Stimulated activated CD4-positive, alpha-beta T cell treated with anti-CD3 and anti-CD28 coated beads, TNF-alpha, amount 100 ng/mL, for 4 hours (primary cell): Measurements from ENCODE around the gene FILIP1L.
"Not testable (repeated sequence)": the region's sequence is repeated elsewhere in the genome, so short reads cannot be mapped to it uniquely, and the experiment has no call there.

Source experiments
- DNase-seq, 3 experiments: peaks; one replicate each; pipeline ENCODE4 v3.0.0-alpha.2; 2020; ENCODE audit warnings: low read depth in 3 of 3

The FILIP1L gene

DNA sequence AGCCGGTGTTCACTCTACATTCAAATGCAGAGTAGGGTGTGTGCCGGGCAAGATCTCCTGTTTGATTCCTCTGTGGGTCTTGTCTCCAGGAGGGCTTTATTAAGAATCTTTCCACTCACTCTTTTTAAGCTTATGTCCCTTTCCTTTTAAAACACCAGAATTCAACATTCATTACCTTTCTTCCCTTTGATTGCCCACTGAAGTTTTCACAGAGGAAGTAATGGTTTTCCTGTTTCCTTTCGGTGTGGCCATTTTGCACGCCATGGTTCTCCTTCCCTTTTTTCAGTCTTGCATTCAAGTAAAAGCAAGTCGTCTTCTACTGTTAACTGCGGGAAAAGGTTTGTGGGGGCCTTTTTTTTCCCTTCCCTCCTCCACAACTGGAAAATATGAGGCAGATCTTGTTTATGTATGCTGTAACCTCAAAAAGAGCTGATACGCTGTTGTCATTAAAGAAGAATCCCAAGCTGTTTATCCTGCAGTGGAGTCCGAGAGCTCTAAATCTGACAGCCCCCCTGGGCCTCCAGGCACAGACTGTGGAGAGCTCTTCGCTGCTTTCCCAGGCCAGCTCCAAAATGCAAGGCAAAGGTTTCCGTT is 40.5 kb downstream of the FILIP1L start:
- no peak for DNase-seq

DNA sequence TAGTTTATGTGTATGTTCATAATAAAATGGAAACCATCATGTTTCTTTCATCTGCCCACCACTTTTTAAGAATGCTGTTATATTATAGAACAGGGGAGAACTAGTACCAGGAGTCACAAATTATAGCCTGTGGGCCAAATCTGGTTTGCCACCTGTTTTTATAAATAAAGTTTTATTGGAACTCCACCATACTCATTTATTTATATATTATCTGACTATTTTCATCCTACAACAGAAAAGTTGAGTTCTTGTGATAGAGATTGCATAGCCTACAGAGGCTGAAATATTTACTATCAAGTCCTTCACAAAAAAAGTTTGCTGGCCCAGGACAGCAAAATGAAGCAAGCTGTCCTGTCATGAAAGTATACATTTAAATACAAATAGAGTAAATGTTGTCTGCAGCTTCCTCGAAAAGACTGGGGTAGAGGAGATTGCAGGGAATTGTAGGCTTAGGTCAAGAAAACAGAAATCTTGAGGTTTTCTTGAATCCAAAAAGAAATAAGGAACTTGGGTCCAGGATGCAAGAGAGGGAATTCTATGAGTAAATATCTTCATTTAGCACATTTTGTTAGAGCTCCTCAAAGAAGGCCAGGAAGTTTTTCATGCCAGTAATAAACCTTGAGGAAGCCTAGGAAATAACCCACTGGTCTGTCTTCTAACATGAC is 41.1 kb downstream of the FILIP1L start:
- no peak for DNase-seq

DNA sequence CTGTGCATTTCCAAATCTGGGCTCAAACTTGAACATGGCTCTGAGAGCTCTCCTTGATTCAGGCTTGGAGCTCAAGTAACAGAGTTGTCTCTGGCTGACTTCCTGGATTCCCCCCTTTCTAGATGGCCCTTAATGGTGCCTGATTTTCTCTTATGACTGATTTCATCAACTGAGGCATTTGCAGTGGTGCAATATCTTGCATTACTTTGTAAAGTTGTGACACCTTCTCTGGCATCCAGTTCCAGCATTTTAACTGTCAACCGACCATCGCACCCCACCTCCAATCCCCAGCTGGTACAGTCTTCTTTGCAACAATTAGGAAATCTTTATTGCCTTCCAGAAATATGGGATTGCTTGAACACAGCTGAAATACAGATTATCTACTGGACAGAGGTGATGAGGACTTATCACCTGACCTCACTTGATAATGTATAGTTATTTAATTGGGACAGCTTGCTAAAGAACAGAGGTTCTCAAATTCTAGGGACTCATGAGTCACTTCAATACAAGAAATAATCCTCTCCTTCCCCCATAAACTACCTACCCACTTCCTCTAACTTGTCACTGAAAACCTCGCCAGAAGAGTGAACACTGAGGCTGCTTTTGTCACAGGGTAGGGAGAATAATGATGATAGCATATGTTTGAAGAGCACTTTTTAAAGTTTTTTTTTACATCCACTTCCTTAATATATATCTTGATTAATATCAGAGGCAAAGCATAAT is 41.8 kb downstream of the FILIP1L start:
- no peak for DNase-seq

DNA sequence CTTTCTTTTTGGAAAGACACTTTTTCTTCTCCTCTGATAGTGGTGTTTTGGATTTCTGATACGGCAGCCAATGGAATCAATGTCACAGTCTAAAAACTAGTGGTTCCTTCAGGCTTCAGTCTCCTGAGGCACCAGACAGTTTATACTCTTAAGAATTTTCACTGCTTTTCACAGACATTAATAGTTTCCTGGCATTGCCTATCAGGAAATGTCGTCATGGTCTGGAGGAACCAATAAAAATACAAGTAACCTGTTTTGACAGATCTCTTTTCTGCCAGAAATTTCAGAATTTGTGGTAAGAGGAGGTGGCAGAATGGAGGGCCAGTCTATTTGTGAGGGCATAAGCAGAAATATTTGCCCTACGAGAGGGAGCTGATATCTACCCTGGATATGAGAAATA is 44.8 kb downstream of the FILIP1L start:
- DNase-seq = no peak

DNA sequence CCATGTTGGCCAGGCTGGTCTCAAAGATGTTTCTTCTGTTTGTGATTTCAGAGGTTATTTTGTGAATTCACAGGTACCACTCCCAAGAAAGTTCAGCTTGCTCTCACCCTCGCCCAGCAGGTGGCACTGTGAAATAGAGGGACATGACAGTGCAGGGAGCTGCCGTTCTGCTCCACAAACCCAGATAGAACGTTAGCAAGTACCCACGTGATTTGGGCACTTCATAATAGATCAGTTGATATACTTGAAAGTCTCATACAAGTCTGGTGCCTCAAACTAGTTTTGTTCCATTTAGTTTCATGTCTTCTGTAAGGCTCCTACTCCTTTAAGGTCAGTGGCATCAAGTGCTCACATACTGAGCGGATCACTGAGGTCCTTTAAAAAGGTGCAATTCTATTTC is 45.5 kb downstream of the FILIP1L start:
- peak; percentile 47 to 59 (median 49) for DNase-seq

DNA sequence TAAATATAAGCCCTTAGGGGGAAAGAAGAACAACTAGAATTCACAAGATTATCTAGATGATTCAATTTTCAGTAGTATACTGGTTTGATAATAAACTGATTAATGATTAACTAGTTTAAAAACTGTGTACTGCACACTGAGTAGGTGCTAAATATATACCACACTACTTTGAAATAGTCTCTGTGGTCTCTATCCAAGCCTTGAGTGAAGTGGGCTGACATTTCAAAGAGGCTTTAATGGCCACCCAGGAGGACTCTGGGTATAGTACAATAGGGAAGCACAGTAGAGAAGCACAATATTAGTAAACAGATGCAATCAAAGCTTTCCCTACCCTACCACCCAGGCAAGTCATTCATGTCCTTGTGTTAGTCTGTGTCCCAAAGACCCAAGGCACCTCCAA is 46.7 kb downstream of the FILIP1L start:
- no peak for DNase-seq

DNA sequence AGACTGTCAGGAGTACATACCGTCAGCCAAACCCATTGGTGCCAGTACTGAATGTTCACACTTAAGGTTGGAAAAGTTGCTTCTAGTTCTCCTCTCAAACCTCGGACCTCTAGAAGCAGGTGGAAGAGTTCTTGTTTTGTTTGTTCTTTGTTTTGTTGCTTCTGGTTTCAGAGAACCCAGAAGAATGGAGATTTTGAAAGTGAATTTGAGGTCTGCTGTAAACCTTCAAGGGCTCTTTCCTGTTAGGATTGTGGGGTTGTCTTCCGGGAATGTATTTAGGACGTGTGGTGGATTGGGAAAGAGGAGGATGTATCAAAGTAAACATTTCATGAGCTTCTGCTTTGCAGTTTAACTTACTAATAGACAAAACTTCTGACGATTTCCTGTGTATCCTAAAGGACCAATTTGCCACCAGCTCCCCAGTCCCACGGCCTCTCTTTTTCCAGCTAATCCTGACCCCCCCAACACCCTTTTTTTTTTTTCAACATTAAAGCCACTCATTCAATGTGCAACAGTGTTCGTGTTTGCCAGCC is 50.3 kb downstream of the FILIP1L start:
- no peak for DNase-seq

DNA sequence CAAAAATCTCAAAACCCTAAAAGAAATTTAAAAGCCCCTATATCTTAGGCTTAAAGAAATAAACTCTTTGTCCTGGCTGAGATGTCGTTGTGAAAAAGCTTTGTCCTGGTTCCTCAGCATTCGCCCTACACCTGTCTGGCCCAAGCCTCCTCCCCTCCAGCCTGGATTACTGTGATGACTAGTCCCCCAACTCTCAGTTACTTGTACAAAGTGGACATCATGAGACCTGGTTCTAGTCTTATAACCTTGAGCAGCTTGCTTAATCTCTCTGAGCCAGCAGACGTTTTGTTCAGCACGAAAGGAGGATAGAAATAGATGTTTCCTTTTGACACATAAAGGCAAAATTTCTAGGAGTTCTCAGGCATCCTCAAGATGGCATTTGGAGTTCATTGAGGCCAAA is 51.6 kb downstream of the FILIP1L start:
- DNase-seq = no peak

DNA sequence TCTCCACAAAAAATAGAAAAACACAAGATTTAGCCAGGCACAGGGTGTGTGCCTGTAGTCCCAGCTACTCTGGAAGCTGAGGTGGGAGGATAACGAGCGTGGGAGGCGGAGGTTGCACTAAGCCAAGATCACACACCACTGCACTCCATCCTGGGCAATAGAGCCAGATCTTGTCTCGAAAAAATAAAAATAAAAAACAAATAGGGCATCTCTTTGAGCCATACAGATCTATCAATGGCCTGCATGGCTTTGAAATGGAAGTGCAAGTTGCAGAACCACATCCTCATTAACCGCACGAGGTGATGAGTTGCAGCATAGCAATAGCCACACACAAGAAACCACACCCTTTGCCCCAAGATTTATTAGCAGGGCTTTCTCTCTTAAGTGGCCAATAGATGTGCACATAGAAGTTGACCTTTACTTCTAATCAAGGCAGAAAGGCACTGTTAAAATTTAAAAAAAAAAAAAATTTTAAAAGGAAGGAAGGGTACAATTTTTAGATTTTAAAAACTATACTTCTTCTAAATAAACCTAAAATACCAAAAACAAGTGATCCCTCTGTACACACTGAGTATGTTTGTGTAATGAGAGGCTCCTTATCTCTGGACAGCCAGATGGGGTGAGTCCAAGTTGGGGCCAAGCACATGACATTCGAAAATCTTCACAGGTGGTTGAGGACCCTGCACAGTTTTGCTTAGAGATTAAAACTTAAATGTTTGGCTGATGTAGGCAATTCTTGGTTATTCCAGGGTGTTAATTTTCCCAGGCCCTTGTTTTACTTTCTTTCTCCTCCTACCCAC is 53.4 kb downstream of the FILIP1L start:
- no peak for DNase-seq

DNA sequence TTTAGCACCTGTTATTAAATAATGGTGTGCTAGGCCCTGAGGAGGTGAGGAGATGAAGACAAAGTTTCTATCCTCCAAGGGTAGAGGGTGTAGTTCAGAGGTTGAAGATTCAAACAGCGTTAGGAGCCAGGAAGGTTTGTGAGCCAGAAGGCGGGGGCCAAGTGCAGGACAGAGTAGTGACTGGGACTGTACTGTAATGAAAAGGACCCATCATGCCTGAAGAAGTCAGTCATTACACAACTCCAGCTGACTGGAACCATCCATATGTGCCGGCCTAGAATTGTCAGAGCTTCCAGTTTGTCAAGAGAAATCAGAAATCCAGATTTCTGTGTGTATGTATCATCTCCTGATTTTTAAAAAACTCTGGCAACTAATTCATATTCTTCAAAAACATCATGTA is 54.8 kb downstream of the FILIP1L start:
- no peak for DNase-seq

DNA sequence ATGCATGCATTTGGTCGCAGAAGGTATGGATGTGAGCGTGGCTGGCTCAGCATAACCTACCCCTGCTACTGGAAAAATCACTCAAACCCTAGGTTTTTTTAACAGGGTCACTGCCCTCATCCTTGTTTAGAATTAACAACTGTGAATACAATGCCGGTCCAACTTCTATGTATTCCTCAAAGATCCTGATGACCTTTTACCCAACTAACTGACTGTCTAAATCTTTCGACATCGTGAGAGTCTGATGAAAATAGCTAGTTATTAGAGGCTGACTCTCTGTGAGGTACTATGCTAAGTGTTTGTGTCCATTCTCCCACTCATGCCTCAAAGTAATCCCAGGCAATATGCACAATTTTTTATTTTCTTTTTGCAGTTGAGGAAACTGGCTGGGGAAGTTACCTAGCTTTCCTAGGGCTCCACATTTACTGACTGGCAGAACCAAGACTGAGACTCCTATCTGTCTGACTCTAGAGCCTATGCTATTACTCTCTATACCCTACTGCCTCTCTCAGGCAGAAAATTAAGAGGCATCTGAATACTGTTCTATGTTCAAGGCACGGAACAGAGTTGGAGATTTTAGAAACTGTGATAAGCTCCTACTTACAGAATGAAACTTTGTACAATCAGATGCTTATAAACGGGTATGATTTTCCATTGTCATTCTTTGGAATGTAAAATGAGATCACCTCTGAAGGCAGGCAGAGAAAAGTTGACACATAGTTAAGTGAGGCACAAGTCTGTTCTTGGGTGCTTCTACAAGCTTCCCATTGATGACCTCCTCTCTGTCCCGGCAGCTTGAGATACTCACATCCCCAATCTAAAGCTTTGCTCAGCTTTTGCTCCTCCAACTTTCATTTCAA is 56.4 kb downstream of the FILIP1L start:
- no peak for DNase-seq

DNA sequence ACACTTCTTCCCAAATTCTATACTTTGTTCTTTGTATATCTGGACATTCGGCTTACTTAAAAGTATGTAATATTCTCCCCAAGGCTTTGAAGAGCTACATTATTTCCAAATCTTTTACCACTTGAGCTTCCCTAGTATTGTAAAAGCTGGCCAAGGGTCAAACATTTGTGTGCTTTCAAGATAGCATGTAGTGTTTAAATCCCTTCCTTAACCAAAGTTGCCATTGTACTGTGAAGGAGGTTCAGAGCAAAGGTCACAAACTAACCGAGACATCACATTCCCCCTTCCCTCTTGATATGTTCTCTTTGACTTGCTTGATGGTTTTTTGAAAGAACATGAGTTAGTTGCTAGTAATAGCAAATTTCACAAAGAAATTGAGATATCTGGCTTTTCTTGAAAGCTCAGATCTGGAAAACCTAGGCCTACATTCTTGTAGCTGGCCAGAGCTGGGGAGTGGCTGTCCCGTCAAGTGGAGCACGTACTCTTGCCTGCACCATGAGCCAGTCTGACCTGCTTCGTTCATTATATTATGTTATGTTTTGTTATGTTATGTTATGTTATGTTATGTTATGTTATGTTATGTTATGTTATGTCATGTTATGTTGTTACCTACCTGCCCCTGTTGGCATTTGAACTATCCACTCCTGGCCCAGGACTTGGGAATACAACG is 60.2 kb downstream of the FILIP1L start:
- DNase-seq = no peak

DNA sequence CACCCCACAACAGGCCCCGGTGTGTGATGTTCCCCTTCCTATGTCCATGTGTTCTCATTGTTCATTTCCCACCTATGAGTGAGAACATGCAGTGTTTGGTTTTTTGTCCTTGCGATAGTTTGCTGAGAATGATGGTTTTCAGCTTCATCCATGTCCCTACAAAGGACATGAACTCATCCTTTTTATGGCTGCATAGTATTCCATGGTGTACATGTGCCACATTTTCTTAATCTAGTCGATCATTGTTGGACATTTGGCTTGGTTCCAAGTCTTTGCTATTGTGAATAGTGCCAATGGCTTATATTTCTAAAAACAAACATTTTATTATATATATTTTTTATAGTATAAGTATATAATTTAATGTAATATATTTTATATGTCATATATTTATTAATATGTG is 62.8 kb downstream of the FILIP1L start:
- not testable (repeated sequence) for DNase-seq

DNA sequence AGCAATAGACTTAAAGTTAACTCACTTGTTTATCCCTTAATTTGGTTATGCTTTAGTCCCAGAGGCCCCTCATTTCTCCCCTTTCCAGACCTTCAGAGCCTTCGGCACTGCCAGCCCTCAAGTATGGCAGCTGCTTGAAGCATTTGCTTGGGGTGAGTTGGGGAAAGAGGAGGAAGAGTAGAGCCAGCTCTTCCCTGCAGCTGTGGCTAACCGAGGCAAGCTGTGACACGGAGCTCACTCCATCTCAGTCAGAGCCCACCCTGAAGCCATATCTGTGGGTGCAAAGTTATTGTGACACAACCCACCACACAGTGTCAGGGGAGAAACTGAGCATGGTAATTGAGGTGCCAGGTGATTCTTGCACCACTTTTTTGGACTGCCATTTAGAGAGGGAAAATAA is 66.1 kb downstream of the FILIP1L start:
- no peak for DNase-seq

DNA sequence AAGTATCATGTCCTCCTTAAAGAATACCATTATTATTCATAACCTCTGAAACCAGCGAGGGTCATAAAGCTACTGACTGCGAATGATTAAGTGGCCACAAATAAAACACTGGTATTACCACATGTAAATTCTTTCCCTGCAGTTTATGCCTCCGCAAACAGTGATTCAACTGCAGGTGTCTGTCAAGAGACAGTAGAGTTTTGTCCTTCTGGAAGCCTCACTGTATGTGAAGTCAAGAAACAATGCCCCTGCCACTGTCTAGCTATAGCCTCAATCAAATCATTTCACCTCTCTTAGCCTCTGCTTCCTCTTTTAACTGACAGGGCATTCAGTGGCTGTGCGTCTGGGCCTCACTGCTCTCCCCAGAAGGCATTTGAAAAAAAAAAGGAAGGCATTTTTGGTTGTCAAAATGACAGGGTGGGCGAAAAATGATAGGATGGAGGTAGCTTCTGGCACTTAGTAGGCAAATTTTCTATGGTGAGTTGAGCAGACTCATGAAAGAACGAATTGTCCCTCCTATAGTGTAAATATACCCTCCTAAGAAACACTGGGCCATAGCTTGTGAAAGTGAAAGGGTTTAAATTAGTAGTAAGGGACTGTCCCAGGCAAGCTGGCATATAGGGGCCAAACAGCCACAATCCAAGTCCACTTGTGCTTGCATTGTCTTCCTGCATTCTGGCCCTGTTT is 66.7 kb downstream of the FILIP1L start:
- DNase-seq = no peak

DNA sequence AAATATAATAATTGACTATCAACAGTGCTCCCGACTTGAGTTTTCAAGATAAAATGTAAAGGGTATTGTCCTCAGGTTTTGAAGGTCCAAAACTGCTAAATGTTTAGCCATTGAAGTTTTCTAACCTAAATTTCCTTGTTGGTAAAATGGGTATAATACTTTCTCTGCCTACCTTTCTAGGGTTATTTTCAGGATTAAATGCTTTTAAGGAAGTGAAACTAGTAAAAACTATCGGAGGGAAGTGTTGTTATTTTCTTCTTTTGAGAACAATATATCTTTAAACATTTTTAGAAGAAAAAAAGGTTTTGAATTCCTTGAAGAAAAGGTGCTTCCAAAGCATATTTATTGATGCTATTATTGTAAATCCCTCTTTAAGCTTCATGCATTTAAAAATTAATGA is 67.3 kb downstream of the FILIP1L start:
- no peak for DNase-seq

DNA sequence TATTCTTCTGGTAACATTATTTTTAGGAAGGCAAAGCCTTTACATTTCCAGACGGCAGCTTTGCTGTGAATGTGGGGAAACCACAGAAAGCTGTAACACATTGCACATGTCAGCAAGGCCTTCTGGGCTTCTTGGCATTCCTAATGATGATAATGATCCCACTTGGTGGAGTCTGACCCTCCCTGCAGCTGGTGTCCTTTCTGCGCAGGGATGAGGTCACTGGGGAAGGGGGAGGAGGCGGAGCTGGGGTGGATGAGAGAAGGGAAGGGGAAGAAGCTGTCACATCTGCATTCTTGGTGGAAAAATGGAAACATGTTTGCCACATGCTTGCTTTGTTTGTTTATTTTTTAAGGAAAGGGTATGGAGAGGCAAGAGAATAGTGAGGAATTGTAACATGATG is 68.6 kb downstream of the FILIP1L start:
- no peak for DNase-seq

DNA sequence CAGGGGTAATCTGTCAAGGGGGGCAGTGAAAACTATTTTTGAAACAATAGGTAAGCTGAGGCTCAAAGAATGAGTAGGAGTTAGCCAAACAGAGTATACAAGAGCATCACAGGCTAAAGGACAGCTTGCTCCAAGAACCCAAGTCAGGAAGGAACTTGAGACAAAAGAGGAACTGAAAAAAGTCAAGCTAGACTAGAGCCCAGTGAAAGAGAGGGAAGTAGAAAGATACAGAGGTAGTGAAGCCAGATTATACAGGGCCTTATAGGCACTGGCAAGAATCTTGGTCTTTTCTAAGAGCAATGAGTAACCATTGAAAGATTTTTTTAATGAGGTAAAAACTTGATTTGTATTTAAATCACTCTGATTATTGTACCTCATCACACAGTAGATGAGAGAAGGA is 69.9 kb downstream of the FILIP1L start:
- no peak for DNase-seq

DNA sequence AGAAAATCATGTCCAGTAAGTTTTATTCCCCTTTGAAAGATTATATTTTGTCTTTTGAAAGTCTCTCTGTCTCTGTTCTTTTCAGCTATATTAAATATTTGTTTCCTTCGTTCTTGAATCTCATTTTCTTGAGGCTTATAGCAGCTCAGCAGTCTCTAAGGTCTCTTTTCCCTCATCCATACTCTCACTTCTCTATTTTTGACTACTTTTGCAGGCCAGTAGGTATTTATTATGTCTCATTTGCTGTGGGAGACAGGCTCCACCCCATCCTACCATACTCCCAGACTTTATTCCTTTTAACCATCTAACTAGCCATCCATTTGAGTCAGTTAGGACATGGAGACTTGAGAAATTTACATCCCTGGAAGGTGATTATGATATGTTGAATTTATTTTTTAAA is 71.0 kb downstream of the FILIP1L start:
- DNase-seq = no peak
